HG02870 (cell line): Measurements from ENCODE around the gene FAIM2.

Experiments
- ATAC-seq: cut with Tn5 transposase; IDR thresholded peaks from one replicate; pipeline ENCODE4 v1.9.1; 2021; ENCODE audit warnings: mild to moderate bottlenecking, moderate library complexity; ENCODE audit not compliant: unreplicated experiment

FAIM2 gene

DNA sequence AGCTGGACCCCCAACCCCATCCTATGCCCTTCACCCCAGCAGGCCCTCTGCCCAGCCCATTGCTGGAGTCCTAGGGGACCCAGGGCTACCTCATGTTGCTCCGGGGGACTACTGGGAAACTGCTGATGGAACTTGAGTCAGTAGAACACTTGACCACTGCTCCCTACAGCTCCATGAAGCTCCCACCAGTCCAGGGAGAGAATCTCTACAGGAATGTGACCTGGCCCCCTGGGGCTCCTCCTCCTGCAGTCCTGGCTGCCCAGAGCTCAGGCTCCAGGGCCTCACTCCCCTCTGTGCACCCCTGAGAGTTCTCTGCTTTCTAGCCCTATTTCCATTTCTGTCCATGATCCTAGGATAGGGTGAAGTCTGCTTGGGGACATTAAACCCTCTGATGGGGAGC, 36.0 kb upstream of the FAIM2 start:
- ATAC-seq = no peak

DNA sequence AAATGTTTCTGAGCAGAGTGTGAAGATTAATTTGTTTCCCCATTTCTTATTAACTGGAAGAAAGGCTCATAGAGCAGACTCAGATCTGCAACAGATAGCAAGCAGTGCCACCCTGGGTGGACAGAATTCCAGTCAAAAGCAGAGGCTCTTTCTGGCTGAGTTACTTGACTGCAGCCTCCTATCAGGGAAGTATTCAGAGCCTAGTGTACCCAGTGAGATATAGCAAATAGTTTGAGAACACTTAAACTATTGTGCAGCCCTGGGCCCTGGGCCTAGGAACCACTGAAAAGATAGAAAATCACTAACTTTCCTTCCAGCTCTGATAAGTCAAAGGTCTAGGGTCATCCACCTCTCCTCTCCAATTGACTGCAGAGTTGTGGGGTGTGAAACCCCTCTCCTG, 35.6 kb upstream of the FAIM2 start:
- ATAC-seq = no peak

DNA sequence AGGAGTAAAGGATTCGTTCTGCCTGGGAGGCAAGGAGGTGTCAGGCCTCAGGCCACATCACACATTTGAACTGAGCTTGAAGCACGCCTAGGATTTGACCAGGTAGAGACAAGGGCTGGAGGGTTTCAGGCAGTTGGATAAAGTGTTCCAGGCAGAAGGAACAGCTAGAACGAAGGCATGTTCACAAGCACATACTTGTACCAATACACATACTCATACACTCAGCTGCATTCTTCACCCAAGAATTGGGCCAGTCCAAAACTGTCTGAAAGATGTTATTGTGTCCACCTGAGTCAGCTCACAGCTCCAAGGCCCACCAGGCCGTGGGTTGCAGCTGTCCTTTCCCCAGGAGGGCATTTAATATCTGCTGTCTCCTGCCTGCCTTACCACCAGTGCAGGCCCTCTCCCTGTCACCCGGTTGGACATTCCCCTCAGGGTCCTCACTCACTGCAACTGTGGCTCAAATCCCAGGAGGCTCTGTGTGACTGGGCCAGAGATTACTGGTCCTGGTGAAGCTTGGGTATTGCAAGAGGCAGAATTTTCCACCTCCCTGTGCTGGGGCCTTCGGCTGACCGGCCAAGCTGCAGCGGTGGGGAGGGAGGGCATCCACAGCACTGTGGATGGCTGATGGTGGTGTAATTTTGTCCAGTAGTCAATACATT, 34.1 kb upstream of the FAIM2 start:
- ATAC-seq = no peak

DNA sequence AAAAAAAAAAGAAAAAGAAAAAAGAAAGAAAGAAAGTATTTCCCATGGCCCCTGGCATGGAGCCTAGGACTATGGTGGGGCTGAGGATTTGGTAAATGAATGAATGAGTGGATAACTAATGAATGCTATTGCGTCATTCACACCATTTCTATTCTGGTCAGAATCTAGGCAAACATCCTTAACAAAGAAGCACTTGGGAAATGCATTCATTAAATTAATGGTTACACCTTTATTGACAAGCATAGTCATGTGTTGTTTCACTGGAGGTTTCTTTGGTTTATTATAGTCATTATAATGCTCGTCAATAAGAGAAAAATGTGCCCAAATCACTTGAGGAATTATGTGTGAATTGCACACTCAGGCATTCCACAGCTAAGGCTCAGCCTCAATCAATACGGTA, 33.2 kb upstream of the FAIM2 start:
- no peak for ATAC-seq

DNA sequence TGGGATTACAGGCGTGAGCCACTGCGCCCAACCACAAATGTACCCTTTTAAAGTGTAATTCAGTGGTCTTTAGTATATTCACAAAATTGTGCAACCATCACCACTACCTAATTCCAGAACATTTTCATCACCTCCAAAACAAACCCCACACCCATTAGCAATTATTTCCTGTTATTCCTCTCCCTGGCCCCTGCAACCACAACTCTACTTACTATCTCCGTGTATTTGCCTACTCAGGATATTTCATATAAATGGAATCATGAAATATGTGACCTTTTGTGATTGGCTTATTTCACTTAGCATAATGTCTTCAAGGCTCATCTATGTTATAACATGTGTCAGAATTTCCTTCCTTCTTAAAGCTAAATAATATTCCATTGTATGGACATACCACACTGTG, 30.8 kb upstream of the FAIM2 start:
- ATAC-seq = no peak

DNA sequence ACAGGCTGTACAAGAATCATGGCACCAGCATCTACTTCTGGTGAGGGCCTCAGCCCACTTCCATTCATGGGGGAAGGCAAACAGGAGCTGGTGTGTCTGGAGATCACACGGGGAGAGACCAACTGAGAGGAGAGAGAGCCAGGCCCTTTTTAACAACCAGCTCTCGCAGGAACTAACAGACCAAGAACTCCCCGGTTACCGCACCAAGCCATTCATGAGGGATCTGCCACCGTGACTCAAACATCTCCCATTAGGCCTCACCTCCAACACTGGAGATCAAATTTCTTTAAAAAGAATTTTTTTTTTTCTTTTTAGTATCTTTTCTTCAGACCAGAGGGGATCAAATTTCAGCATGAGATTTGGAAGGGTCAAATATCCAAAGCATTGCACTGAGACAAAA, 30.1 kb upstream of the FAIM2 start:
- no peak for ATAC-seq

DNA sequence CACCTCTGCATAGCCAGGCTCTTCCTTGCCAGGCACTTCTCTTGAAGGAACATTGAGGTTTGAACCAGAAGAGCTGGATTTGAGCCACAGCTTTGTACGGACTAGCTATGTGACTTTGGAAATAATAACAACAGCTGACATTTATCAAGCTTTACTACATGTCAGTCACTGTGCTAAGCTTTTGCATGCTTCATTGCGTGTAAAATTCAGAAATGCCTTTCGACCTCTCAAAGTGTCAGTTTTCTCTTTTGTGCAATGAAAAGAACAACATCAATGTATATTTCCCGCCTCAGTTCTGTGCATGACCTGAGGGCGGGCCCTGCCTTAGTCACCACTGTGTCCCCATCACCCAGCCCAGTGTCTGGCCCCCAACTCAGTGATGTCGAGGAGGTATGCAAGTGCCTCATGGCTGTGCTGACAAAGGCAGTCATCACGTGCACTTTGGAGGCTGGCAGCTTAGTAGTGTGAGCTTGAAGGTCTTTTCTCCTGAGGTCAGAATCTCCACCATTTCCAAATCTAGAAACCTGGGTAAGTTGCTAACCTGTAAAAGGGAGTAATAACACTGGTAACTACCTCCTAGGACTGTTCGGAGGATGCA, 28.9 kb upstream of the FAIM2 start:
- ATAC-seq = no peak

DNA sequence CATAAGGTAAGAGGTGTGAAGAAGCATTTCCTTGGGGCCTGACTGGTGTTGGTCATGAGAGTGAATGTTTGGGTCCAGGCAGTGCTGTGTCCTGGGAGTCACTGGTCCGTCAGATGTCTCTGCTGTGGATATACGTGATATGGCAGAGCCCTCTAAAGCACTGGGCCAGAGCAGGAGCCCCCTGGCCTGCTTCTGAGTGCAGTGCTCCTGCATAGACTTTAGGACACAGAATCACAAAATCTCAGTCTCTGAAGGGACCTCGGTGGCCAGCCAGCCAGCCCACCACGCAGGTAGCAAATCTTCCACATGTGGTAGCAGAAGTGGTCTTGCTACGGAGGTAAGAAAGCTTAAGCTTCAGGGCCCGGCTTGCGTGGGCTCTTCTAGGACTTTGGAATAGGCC, 28.3 kb upstream of the FAIM2 start:
- ATAC-seq = no peak

DNA sequence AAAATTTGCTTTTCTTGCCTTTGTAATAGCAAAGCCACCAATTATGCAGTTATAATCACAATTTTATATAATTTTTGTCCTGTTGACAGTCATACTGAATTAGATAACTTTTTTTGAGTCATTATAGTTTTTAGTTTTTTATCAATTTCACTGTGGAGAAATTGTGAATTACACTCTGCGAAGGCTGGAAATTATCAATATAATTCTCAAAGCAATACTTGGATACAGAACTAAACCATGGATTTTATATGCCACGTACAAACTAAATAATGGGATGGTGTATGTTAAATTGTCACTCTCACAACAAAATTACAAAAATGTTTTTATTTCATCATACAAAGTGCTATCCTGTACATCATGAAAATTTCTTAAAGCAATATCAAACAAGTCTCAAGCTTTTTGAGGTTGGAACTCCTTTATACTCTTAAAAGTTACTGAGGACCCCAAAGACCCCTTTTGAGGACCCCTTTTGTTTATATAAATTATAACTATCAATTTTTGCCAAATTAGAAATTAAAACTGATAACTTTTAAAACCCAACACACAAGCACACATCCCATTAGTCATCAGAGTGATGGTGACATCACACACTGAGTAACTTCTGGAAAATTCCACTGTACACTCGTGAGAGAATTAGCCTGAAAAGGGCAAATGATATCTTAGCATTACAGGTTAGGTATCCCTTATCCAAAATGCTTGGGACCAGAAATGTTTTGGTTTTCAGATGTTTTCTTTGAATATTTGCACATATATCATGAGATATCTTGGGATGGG, 27.0 kb upstream of the FAIM2 start:
- no peak for ATAC-seq

DNA sequence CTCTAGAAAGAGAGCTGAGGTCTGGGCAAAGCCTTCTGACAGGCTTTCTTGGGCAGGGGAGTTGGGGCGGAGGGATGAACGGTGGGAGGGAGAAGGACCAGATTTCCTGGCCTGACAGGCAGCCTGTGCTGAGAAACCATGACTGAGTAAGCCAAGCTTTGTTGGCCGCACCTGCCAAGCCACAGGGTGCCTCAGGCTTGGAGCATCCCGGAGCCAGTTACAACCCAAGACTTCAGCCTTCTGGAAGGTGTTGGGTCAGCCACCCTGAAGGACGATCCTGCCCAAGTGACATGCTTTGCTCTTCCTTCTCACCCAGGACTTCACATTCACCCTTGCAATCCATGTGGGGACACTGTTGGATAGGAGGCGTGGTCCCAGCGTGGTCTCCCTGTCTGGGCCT, 25.9 kb upstream of the FAIM2 start:
- ATAC-seq = no peak

DNA sequence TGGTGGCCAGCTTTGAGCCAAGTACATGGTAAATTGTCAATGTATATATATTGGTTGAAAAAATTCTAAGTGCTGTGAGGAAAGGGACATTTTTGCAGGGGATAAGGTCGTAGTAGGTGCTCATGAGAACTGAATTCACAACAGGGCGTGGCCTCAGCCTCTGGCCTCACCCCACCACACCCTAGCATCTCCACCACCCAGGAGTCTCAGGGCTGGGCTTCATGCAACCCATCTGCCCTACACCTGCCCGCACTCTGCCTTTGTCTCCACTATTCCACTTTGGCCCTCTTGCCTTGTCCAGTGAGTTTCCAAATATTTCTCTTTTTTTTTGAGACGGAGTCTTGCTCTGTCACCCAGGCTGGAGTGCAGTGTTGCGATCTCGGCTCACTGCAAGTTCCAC, 24.8 kb upstream of the FAIM2 start:
- no peak for ATAC-seq

DNA sequence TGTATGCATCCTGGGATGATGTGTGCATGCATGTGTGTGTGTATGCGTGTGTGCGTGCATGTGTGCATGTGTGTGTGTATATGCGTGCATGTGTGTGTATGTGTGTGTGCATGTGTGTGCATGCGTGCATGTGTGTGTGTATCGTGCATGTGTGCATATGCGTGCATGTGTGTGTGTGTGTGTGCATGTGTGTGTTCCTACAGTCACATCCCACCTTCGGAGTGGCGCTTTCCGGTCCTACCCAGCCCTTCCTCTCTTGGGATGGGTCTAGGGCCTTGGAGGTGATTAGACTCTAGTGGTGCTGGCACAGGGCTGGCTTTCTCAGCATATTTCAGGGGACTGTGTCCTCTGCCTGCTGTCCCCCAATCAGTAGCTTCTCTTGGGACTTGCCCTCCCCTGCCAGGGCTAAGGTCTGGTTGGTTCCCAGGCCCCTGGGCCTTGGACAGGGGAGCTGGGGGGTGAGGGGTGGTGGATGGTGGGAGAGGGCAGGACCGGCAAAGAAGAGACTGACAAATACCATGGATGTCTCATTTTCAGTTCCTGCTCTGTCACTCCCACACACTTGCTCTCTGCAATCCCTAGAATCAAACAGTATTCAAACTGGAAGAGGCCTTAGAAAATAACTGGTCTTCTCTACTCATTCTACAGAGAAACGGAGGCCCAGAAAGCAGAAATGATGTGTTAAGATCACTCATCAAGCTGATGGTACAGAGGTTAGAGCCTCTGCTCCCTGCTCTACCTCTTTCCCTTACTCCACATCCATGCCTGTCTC, 21.9 kb upstream of the FAIM2 start:
- ATAC-seq = no peak

DNA sequence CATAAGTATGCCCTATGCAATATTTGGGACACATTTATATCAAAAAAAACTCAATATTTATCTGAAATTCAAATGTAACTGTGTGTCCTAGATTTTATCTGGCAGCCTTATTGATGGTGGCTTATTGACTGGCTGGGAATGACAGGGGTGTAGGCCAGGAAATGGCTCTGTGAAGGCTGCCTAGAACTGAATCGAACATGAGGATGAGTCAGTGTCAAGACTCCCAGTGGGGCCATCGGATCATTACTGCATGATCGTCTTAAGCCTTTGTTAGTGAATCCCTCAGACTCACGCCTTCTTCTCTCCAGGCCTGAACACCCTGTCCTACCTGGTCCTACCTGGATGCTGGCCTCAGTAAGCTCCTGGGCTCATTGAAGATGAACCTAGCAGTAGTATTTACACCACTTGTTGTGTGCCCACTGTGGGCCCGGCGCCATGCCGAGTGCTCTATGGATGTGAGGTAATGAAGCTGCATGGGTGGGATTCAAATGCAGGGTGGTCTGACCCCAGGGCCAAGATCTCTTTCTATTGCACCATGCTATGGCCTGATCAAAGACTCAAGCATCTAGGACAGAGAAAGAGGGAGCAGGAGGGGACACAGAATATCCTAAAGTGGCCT, 21.0 kb upstream of the FAIM2 start:
- ATAC-seq = no peak

DNA sequence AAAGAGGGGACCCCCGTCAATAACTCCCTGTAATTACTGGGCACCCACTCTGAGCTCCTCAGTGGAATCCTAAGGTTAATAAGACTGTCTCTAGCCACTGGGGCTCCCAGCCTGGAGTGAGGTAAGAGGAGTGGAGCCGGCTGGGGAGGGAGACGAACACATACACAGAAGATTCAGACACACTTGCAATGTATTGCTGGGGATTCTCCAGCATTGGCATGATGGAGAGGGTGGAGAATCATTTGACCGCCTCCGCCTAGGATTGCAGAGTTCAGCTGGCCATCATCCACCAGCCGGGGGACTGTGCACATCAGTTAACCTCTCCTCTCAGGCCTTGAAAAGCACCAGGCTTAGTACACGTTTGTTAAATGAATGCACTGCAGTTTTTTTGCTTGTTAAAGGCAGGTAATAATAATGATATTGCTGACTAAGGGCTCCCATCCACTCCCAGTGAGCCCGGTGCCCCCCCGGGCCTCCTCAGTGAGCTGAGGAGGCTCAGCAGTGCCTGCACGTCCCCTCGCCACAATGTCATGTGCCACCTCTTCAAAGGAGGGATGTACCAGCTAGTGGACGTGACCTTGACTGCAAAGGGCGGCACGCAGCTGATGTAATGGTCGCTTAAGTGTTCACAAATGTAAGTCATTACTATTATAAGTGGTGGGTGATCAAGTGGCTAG, 20.3 kb upstream of the FAIM2 start:
- ATAC-seq = no peak

DNA sequence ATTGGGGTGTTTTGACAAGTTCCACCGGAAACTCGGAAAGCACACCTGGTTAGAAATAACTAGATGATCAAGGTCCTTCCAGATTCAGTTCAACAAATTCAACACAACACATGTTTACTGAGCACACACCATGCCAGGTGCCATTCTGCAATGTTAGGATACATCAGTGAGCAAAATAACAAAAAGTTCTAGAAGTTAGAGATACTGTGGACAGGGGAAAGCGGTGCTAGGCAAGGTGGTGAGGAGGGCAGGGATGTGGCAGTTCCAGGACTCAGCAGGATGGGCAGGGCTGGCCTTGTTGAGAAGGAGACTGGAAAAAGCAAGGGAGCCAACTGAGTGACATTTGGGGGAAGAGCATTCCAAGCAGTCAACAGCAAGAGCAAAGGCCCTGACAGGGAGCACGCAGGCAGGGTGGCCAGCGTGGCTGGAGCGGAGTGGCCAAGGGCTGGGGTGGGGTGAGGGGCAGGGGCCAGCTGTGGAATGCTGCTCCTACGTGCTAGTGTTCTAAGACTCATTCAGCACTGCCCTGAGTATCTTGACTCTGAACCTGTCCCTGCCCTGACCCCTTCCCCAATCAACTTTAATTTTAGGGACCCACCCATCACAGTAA, 19.4 kb upstream of the FAIM2 start:
- ATAC-seq = no peak

DNA sequence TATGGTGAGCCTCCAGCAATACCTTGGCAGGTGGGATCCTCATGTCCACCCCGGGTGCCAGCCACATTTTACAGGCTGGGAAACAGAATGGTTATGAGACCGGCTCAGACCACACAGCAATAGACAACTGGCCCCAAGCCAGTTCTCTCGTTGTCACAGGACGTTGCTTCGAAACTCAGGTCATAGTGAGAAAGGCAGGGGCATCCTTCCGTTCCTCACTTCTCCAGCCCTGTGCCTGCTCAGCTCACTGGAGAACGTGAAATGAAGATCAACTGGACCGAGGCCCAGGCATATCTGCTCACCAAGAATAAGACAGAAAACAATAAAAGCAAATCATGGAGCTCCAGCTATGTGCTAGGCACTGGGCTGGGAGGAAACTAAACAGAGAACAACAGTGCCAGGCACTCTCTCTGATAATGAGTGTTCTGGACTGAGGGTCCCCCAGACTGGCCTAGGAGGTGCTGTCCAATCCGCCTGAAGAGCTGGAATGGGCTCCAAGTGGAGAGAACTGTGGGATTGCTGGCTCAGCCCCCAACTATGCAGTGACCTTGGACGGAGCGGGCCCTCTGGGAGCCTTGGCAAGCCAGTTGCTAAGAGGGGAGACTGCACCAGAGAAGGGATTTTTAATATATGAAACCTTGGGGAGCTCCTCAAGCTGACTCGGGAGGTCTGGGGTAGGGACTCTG, 18.8 kb upstream of the FAIM2 start:
- ATAC-seq = no peak

DNA sequence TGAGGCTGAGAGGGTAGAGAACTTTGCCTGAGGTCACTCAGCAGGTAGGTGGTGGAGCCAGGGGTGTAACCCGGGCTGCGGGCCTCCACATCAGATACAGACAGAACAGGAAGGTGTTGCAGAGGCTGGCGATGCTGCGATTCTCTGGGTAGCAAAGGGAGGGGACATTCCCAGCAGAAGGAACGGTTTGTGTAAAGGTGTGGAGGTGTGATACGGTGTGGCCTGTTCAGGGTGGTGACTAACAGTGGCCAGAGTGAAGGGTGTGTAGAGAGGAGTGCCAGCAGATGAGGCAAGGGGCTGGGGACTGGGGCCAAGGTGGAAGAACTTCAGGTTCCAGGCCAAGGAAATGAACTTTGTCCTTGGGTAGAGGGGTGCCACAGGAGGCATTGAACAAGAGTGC, 18.2 kb upstream of the FAIM2 start:
- no peak for ATAC-seq

DNA sequence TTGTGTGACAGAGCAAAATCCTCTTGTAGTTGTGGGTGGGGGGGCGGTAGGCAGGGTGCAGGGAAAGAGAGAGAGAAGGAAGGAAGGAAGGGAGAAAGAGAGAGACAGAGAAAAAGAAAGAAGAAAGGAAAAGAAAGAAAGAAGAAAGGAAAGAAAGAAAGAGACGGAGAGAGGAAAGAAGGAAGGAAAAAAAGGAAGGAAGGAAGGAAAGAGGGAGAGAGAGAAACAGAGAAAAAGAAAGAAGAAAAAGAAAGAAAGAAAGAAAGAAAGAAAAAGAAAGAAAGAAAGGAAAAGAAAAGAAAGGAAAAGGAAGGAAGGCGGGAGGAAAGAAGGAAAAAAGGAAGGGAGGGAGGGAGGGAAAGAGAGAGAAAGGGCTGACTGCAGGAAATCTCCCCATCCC, 17.6 kb upstream of the FAIM2 start:
- no peak for ATAC-seq

DNA sequence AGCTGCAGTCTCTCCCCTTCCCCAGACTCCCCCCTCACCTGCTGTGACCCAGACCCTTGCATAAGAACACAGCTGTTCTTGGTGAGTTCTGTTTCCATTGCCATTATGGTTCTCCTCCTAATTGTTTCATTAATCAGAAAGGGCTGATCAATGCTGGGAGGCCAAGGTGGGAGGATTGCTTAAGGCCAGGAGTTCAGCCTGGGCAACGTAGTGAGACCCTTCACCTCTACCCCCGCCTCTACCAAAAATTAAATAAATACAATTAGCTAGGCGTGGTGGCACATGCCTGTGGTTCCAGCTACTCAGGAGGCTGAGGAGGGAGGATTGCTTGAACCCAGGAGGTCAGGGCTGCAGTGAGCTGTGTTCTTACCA, 17.2 kb upstream of the FAIM2 start:
- no peak for ATAC-seq
